CMK (cell line): ENCODE results near the gene NOS1AP.
"Not testable (repeated sequence)": the region's sequence is repeated elsewhere in the genome, so short reads cannot be mapped to it uniquely, and the experiment has no call there.

Experiments
- DNase-seq: peaks from one replicate; pipeline ENCODE4 v3.0.0-alpha.2; 2010; ENCODE audit warnings: low read depth

The NOS1AP gene

GRCh38 chr1:162069334-162070093, at the start of gene NOS1AP:
Gene NOS1AP (plus strand): TSS chr1:162069691. CDS start chr1:162070178, 487 bp downstream.
- peak; percentile 49 for DNase-seq

DNA sequence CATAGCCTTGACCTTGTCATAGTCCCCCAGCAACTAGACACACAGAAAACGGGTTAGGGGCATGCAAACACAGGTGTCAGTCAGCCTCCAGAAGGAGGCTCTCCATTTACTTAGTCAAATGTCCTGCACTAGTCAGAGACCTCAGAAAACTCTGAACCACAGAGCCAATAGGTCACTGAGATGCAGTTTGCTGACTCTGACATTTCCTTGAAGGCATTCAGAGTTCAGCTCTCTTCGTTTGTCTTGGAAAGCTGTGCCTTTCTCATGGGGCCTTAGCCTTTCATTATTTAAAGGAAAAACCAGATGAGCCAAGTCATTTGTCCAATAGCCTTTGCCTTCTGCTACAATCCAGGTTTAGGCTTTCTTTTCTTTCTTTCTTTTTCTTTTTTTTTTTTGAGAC, 49.3 kb upstream of the NOS1AP start:
- DNase-seq = no peak

- DNase-seq = no peak
Measured at GRCh38 chr1:162021124-162021523, 48.4 kb upstream of the NOS1AP start.

DNA sequence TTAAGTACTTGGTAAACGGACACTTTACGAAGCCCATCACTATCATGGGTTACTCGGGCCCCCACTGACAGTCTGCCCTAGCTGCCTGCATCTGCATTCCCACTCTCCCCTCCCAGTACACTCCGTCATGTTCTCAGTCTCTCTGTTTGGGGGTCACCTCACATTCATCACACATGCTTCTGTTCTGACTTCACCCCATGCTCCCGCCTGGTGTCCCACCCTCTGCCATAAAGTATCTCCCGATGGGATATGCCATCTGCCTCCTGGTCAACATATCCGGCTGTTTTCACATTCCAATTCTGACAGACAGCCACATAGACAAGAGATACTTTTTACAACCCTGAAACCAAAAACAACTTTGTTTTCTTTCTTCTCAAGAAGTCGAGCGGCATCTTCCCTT, 46.9 kb upstream of the NOS1AP start:
- no peak for DNase-seq

DNA sequence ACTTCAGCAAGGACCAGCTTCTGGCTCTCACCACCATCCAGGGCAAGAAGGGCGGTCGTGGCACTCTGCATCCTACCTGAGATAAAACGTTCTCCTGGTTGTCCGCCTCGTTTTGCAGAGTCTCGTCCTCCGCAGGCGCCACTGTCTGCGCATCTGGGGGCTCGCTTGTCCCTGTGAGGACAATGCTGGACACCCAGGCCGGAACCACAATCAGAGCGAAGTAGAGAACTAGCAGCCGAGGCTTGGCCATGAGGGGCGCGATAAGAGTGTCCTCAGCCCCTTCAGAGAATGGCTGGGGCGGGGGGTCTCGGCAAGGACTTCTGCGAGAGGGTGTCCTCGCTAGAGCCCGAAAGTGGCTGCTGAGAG, 46.3 kb upstream of the NOS1AP start:
- DNase-seq = no peak

DNA sequence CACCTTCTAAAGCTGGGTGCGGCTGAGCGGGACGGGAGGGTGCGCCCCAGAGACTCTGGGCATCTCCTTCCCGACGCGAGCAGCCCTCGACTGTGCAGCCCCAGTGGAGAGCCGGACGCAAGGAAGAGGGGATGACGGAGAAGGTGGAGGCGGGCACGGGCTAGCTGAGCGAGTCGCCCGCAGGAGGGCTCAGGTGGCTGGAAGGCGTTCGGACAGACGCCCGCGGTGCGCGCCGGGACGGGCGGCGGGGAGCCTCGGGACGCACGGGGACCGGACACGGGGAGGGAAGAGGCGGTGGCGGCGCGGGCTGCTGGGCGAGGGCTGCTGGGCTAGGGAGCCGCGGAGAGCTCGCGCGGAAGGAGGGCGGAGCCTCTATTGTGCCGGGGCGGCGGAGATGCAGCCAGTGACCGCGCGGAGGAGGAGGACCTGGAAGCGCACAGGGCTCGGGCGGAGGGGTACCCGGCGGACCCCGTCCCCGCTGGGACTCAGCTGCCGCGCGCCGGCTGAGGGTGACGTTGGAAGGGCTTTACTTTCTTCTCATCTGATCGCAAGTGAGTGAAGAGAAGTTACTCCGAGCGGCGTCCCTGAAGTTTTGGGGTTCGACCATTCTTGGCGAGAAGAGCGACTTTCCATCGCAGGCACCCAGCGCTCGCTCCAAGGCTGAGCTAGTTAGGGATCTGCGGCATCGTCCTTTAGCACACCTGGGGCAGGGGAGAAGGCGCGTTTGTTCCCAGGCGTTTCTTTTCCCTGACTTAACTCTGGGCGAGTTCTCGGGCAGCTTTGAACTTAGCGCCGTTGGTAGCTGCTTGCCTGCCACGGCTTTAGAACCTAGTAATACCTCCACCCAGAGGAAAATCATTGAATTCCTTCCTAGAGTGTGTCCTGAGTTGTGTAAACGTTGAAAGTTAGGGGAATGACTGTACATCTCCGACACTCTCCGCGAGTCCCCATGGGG, 45.7 kb upstream of the NOS1AP start, which contains the start of gene OLFML2B:
Gene OLFML2B (minus strand): TSS at position 323 of the 955 bp plus-strand sequence. CDS start 439 bp downstream, outside the sequence.
- no peak for DNase-seq

- no peak for DNase-seq
Measured at GRCh38 chr1:162025541-162025940, 44.0 kb upstream of the NOS1AP start.

GRCh38 chr1:162026881-162027280, 42.6 kb upstream of the NOS1AP start:
- DNase-seq = no peak

GRCh38 chr1:162028726-162029125, 40.8 kb upstream of the NOS1AP start:
- no peak for DNase-seq

DNA sequence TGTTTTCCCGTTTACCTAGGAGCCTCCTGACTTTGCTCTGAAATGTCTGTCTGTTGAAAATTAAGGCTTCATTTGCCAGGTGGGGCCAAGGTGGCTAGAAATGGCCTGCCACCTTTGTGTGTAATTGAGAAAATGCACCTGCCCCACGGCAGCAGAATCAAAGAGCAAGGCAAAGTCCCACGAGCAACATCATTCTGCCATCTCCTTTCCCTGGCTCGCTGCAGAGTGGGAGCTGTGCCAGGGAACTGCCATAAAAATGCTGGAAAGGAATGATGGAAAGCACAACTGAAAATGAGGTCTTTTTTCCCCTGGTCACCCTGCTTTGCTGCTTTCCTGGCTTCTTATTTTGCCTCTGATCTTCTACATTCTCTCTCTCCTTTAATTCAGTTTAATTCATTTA, 40.3 kb upstream of the NOS1AP start:
- DNase-seq = no peak

- DNase-seq = no peak
Measured at GRCh38 chr1:162030759-162031280, 38.7 kb upstream of the NOS1AP start.

DNA sequence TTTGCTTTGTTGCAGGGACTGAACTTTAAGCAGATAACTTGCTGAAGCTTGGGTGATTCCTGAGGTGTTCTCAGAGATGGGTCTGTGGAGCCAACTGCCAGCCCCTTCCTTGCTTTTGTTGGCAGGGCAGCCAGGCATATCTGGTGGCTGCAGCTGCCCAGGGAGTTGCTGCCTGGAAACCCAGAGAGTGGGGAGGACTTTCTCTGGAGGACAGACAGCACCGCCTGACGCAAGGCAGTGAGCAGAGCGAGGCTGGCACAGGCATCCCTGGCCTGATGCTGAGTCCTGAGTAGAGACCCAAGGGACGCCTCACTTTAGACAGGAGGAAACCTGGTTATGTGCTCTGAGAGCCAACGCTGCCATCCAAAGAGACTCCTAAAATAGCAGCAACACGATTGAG, 36.1 kb upstream of the NOS1AP start:
- DNase-seq = no peak

DNA sequence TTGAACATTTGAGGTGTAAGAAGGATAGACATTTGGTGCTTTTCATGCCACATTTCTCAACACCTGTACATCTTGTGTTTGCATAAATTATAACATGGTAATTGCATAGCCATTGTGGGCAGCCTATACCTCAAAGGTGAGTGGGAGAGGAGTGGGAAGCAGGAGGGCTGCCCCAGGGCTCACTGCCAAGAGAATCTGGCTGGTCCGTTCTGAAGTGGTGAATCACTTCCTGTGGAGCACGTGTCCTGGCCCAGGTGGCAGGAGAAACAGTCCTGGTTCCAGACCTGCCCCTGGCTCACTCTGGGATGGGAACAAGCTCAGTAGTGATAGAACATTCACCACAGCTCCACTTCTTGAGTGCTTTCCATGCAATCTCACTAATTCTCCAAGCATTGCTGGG, 34.2 kb upstream of the NOS1AP start:
- no peak for DNase-seq

DNA sequence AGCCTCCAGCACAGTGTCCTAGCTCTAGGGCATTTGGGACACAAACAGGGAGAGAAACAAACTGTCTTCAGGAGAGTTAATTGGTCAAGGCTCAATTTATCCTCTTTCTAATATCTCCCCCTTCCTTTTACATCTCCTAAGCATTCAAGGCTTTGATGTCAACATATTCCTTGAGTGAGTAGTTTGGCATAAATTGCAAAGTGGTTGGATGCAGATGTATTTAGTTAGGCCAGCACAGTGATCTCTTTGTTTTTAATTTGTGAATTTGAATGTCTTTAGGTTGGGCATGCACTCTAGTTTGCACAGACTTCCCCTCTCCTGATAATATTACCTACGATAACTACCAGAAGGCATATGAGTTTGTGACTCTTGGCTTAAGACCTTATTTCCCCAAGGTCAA, 33.3 kb upstream of the NOS1AP start:
- DNase-seq = no peak

DNA sequence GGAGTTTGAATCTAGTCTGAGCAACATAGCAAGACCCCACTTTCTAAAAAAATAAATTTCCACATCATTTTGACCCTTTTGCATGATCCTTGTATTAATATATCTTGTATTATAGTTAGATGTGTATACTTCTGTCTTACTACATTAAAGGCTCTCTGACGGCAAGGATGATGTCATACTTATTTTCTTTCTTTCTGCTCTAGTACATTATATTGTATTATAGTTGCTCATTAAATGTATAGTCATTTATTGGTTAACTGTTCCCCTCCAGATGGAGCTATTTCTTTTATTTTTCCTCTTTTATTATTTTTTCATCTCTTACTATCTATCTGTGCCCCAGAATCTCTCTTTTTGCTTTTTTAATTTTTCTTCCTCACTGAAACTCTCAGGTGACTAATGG, 30.9 kb upstream of the NOS1AP start:
- no peak for DNase-seq

DNA sequence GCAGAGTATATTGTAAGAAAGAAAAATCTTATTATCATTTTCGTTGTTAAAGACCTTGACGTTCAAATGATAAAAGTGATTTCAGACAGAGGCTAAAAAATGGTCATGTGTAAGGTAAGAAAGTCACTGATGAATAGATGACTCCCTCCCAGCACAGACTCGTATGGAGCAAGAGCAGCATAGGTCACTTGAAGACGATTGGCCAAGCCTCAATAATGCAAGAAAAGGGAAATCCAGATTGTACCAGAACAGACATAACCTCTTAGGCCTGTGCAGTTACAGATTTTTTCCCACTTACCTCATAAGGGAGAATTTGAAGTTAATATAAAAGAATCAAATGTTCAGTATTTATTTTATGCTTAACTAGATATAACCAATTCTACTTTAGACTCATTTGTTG, 29.5 kb upstream of the NOS1AP start:
- no peak for DNase-seq

DNA sequence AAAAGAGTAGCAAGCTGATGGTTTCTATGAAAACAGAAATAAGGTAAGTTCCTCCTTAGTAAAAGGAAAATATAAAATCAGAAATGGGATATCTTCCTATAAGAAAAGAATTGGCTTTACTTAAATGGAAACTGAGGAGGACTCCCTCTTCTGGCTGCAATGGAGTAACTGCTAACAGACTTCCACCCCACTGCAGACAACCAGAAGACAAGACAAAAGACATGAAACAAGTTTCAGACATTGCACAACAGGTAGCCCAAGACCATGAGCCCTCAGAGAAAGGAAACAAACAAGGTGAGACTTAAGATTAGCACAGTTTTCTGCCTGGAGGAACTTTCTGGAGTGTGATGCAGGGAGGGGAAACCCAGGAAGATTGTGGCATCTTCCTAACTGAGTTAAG, 28.8 kb upstream of the NOS1AP start:
- no peak for DNase-seq

DNA sequence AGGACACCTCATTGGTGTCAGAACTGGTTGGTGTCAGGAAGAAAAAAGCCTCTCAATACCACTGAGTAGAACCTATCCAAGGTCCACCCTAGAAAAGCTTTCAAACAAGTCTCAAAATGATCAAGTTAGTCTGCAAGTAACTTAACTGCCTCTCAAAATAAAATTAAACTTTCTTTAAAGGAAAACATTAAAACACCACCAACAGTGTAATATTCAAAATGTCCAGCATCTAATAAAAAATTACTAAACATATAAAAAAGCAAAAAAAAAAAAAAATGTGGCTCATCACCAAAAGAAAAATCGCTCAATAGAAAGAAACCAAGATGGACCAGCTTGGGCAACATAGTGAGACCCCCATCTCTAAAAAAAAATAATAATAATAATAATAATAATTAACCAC, 27.1 kb upstream of the NOS1AP start:
- no peak for DNase-seq

- no peak for DNase-seq
Measured at GRCh38 chr1:162046921-162047320, 22.6 kb upstream of the NOS1AP start.

- not testable (repeated sequence) for DNase-seq
Measured at GRCh38 chr1:162053949-162054348, 15.5 kb upstream of the NOS1AP start.

GRCh38 chr1:162055062-162055461, 14.4 kb upstream of the NOS1AP start:
- no peak for DNase-seq

DNA sequence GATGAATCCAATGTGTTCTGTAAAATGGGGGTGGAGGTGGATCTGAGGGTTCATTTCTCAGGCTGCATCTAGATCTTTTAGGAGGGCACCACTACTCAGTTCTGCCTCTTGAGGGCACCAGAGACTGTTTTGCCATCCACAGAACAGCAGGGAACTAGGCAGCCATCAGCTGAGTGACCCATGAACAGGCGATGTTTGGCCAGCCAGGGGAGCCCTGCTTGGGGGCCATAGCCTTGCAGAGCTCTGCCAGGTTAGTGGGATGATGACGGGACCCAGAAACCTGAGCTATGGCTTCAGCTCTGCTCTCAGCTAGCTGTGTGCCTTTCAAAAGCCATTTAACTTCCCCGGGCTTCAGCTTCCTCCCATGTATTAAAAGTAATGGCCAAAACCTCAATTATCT, 13.4 kb upstream of the NOS1AP start:
- peak; percentile 59 for DNase-seq

DNA sequence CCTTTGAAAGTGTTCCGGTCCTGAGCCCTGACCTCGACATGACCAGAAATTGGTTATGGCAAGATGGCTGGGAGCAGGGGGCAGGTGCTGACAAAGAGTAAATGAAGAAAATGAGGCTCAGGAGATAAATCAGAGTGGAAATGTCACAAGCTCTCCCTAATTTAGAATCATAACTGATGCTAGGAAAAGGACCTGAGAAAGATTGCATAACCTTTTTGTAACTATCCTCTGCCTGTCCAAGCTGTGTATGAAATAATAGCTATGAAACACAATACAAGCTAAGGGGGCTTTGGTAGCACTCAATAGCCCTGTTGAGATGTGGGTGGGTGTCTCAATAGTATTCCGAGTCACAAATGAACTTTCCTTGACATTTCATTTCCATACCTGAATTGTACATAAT, 12.9 kb upstream of the NOS1AP start:
- DNase-seq = no peak
